ENCODE results near the gene CEP120.
"Not testable (repeated sequence)": the region's sequence is repeated elsewhere in the genome, so short reads cannot be mapped to it uniquely, and the experiment has no call there.

Gene CEP120

DNA sequence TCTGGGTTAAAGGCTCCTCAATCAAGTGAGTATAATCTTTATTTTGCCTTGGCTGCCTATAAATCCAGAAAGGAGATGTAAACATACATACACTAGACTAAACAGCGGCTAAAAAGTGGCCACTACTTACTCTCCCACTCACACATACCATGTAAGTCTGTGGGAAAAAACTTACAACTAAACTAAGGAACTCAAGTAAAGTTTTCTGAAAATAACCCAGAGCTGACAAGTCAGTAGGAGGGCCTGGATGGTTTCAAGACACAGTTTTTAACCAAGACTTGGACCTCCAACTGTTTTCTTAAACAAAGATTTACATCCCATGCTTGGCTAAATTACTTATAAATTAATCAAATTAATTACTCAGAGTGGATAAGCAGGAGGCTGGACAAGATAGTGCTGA is 64.5 kb downstream of the CEP120 start:
- H3K4me1 Mint-ChIP-seq (ENCODE audit: low read depth in 2 of 2) = peaks cover 0 to 2% of the 10 kb centered on the region in 2 donors
- DNase-seq (no peak), ATAC-seq (replicated peaks) (no peak)
- no peak overlapping the region for H3K27ac Mint-ChIP-seq
- no peaks in the 10 kb centered on the region for H3K9me3 Mint-ChIP-seq
- no peak overlapping the region for H3K4me3 Mint-ChIP-seq
- H3K36me3 Mint-ChIP-seq (ENCODE audit: insufficient read depth) = peaks cover 27% of the 10 kb centered on the region
- no peaks in the 10 kb centered on the region for H3K27me3 Mint-ChIP-seq

- no peaks in the 10 kb centered on the region for H3K27me3 Mint-ChIP-seq
- peaks cover 24% of the 10 kb centered on the region for H3K36me3 Mint-ChIP-seq (ENCODE audit: insufficient read depth)
- no peaks in the 10 kb centered on the region for H3K9me3 Mint-ChIP-seq
These were observed 64.9 kb downstream of the CEP120 start for GRCh38 chr5:123358304-123358703.

DNA sequence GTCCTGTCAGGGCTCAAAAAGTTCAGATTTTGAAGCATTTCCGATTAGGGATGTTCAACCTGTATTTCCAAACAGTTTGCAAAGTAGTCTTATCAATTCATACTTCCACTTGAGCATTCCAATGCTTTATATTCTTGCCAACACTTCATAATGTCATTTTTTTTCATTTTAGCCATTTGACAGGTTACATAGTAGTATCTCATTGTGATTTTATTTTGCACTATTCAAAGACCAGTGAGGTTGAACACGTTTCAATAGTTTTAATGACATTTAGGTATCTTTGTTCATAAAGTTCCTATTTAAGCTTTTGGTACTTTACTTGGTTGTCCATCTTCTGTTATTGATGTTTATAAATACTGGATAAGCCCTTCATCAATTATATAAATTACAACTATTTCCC is 71.4 kb downstream of the CEP120 start:
- H3K27me3 Mint-ChIP-seq = no peaks in the 10 kb centered on the region

More at GRCh38 chr5:123358304-123358703, 64.9 kb downstream of the CEP120 start:
- Mint-ChIP-seq H3K4me3 (no peak overlapping the region), H3K27ac (no peak overlapping the region), H3K4me1 (ENCODE audit: low read depth in 2 of 2) (peaks cover 0 to 2% of the 10 kb centered on the region in 2 donors)
- ATAC-seq (replicated peaks) = no peak
- no peak for DNase-seq

GRCh38 chr5:123351240-123351639 is 72.0 kb downstream of the CEP120 start:
- Mint-ChIP-seq H3K9me3 (no peaks in the 10 kb centered on the region), H3K4me1 (ENCODE audit: low read depth in 2 of 2) (no peaks in the 10 kb centered on the region), H3K27ac (no peak overlapping the region), H3K4me3 (no peak overlapping the region), H3K36me3 (ENCODE audit: insufficient read depth) (peaks cover 28% of the 10 kb centered on the region), H3K27me3 (no peaks in the 10 kb centered on the region)
- DNase-seq = no peak
- no peak for ATAC-seq (replicated peaks)

More for the DNA sequence above, 71.4 kb downstream of the CEP120 start:
- no peaks in the 10 kb centered on the region for H3K4me1 Mint-ChIP-seq (ENCODE audit: low read depth in 2 of 2)
- no peaks in the 10 kb centered on the region for H3K9me3 Mint-ChIP-seq
- H3K4me3 Mint-ChIP-seq = no peak overlapping the region
- DNase-seq (no peak), ATAC-seq (replicated peaks) (no peak)
- H3K36me3 Mint-ChIP-seq (ENCODE audit: insufficient read depth) = peaks cover 24% of the 10 kb centered on the region
- no peak overlapping the region for H3K27ac Mint-ChIP-seq

DNA sequence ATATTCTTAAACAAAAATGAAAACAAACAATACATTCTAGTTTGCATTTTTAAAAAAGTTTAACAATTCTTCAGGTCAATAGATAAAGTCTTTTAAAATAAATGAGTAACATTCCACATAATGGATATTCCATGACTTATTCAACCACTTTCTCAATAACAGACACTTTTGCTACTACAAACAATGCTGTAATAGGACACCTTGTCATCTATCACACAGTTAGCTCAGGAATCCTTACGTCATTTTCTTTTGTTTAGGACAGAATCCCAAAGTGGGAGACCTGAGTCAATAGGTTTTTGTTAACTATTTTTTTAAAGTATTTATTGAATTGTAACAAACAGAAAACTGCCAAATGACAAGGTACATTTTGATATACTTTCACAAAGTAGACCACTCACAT is 72.5 kb downstream of the CEP120 start:
- Mint-ChIP-seq H3K9me3 (no peaks in the 10 kb centered on the region), H3K27me3 (no peaks in the 10 kb centered on the region), H3K36me3 (ENCODE audit: insufficient read depth) (peaks cover 28% of the 10 kb centered on the region), H3K4me3 (no peak overlapping the region), H3K27ac (no peak overlapping the region), H3K4me1 (ENCODE audit: low read depth in 2 of 2) (no peaks in the 10 kb centered on the region)
- DNase-seq (no peak), ATAC-seq (replicated peaks) (no peak)

- H3K9me3 Mint-ChIP-seq = no peaks in the 10 kb centered on the region
- no peaks in the 10 kb centered on the region for H3K27me3 Mint-ChIP-seq
- DNase-seq (no peak), ATAC-seq (replicated peaks) (no peak)
- H3K4me3 Mint-ChIP-seq = no peak overlapping the region
- H3K27ac Mint-ChIP-seq = no peak overlapping the region
- no peaks in the 10 kb centered on the region for H3K4me1 Mint-ChIP-seq (ENCODE audit: low read depth in 2 of 2)
- peaks cover 28% of the 10 kb centered on the region for H3K36me3 Mint-ChIP-seq (ENCODE audit: insufficient read depth)
These were observed 78.3 kb downstream of the CEP120 start for GRCh38 chr5:123344816-123345426.

DNA sequence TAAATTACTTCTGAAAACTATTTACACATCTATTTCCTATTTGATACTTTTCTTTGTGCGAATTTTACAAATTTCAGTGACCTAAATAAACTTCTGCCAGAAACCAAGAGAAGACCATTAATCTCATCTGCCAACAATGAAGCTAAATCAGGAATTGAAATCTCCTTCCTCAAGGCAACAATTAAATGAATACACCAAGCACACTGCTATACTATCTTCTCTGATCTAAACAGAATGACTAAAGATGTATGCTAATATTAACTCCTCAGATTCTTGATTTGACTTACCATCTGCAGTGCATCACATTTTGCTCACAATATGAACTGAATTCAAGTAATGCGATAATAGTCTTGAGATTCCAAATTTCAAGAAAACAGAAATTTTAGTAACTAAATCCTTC is 82.3 kb downstream of the CEP120 start:
- Mint-ChIP-seq H3K27me3 (peaks cover 0 to 5% of the 10 kb centered on the region in 2 donors), H3K4me3 (no peak overlapping the region), H3K9me3 (no peaks in the 10 kb centered on the region), H3K27ac (no peak overlapping the region), H3K36me3 (ENCODE audit: insufficient read depth) (peaks cover 3% of the 10 kb centered on the region), H3K4me1 (ENCODE audit: low read depth in 2 of 2) (no peaks in the 10 kb centered on the region)
- no peak for ATAC-seq (replicated peaks)
- no peak for DNase-seq

GRCh38 chr5:123308377-123308776 is 114.8 kb downstream of the CEP120 start:
- not testable (repeated sequence) for H3K36me3 Mint-ChIP-seq (ENCODE audit: insufficient read depth); H3K4me1 Mint-ChIP-seq (ENCODE audit: low read depth in 2 of 2); H3K4me3 Mint-ChIP-seq; H3K27ac Mint-ChIP-seq; ATAC-seq (replicated peaks); H3K9me3 Mint-ChIP-seq; DNase-seq
- peaks cover 0 to 17% of the 10 kb centered on the region in 2 donors for H3K27me3 Mint-ChIP-seq

DNA sequence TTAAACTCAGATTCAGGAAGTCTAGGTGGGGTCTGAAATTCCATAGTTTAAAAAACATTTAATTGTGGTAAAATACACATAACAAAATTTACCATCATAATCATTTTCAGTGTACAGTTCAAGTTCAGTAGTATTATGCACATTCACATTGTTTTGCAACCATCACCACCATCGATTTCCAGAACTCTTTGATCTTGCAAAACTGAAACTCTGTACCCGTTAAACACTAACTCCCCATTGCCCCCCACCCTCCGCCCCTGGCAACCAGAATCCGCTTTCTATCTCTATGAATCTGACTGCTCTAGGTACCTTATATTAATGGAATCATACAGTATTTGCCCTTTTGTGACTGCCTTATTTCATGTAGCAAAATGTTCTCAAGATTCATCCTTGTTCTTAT is 117.5 kb downstream of the CEP120 start:
- ATAC-seq (replicated peaks) (no peak), DNase-seq (no peak)
- H3K36me3 Mint-ChIP-seq (ENCODE audit: insufficient read depth) = no peaks in the 10 kb centered on the region
- no peak overlapping the region for H3K27ac Mint-ChIP-seq
- peaks cover 0 to 17% of the 10 kb centered on the region in 2 donors for H3K27me3 Mint-ChIP-seq
- no peaks in the 10 kb centered on the region for H3K9me3 Mint-ChIP-seq
- no peak overlapping the region for H3K4me3 Mint-ChIP-seq
- peaks cover 0 to 1% of the 10 kb centered on the region in 2 donors for H3K4me1 Mint-ChIP-seq (ENCODE audit: low read depth in 2 of 2)

DNA sequence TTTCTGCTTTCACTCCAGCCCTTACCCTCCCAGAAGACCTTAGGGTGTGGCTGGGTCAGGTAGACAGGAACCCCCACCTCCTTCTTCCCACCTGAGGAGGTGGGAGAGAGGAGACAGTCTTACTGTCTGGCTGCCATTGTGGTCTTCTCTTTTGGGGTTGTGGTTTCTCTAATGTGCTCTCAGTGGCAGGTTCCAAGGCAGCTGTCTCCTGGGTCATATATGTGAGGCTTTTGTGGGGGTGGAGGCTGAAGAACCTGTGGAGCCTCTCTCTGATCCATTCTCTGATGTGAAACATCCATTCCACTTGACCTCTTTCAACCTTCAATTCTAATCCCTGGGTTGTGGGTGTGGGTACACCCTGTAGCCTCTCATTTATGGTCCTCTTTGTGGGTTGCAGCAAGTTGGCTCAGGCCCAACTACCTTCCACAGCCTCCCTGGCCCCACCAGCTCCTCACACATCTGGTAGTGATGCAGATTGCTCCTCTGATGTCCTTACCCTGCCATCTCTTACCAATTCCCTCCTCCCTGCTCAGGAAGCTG is 118.4 kb downstream of the CEP120 start:
- peaks cover 5 to 22% of the 10 kb centered on the region in 2 donors for H3K27me3 Mint-ChIP-seq
- peaks cover 0 to 1% of the 10 kb centered on the region in 2 donors for H3K4me1 Mint-ChIP-seq (ENCODE audit: low read depth in 2 of 2)
- H3K36me3 Mint-ChIP-seq (ENCODE audit: insufficient read depth) = no peaks in the 10 kb centered on the region
- ATAC-seq (replicated peaks) = no peak
- no peaks in the 10 kb centered on the region for H3K9me3 Mint-ChIP-seq
- no peak for DNase-seq
- no peak overlapping the region for H3K4me3 Mint-ChIP-seq
- H3K27ac Mint-ChIP-seq = no peak overlapping the region

DNA sequence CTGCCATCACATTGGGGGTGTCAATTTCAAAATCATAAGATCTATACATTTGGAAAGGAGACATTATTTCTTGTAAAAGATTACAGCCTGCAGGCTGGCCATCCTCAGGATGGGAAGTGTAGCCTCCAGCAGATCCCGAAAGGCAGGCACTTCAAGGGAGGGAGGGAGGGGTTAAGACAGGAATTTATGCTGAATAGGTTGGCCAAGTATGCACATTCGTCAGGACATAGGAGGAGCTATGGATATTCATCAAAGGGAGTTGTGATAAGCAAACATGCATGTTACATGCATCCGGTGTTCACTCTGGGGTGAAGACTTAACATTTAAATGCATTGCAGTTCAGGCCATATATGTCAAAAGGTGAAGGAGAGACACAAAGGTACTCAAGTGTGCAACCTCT is 119.4 kb downstream of the CEP120 start:
- H3K9me3 Mint-ChIP-seq = no peaks in the 10 kb centered on the region

GRCh38 chr5:123300266-123300665 is 122.9 kb downstream of the CEP120 start:
- Mint-ChIP-seq H3K27ac (no peak overlapping the region), H3K9me3 (no peaks in the 10 kb centered on the region), H3K27me3 (peaks cover 11 to 18% of the 10 kb centered on the region in 2 donors), H3K4me1 (ENCODE audit: low read depth in 2 of 2) (peaks cover 0 to 1% of the 10 kb centered on the region in 2 donors), H3K4me3 (no peak overlapping the region), H3K36me3 (ENCODE audit: insufficient read depth) (no peaks in the 10 kb centered on the region)
- DNase-seq (no peak), ATAC-seq (replicated peaks) (no peak)

More for the DNA sequence above, 119.4 kb downstream of the CEP120 start:
- H3K36me3 Mint-ChIP-seq (ENCODE audit: insufficient read depth) = no peaks in the 10 kb centered on the region
- ATAC-seq (replicated peaks) = no peak
- H3K4me3 Mint-ChIP-seq = no peak overlapping the region
- no peak for DNase-seq
- peaks cover 11 to 28% of the 10 kb centered on the region in 2 donors for H3K27me3 Mint-ChIP-seq
- peaks cover 0 to 1% of the 10 kb centered on the region in 2 donors for H3K4me1 Mint-ChIP-seq (ENCODE audit: low read depth in 2 of 2)
- no peak overlapping the region for H3K27ac Mint-ChIP-seq

- Mint-ChIP-seq H3K9me3 (no peaks in the 10 kb centered on the region), H3K27me3 (peaks cover 11% of the 10 kb centered on the region in 2 donors), H3K4me1 (ENCODE audit: low read depth in 2 of 2) (no peaks in the 10 kb centered on the region), H3K4me3 (no peak overlapping the region), H3K36me3 (ENCODE audit: insufficient read depth) (no peaks in the 10 kb centered on the region), H3K27ac (no peak overlapping the region)
- DNase-seq (no peak), ATAC-seq (replicated peaks) (no peak)
These were observed 124.1 kb downstream of the CEP120 start for GRCh38 chr5:123299136-123299535.

DNA sequence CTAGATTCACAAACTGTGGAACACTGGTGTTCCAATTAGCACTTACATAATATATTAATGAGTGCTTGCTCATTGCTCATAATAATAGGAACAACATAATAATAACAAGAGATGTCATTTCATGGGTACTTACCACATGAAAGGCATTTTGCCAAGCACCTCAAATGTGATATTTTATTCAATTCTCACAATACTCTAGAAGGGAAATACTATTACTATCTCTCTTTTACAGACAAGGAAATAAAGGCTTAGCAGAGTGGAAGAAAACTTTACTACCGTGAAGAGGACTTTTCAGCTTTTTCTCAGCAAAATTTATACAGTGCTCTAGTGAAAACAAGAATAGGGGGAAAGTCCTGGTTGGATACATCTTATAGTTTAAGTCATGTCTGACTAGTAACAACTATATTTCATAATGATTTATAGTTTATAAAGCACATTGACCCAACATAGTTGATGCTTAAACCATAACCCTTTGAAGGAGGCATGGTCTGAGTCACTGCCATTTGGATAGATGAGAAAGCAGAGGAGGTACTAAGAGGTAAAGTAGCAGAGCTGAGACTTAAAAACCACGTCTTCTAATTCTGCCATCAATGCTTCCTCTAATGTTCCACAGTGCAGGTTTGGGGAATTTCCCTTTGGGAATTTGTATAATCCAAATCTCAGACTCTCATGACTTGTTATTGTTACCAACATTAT is 124.7 kb downstream of the CEP120 start:
- DNase-seq = no peak
- Mint-ChIP-seq H3K27me3 (peaks cover 11 to 17% of the 10 kb centered on the region in 2 donors), H3K4me1 (ENCODE audit: low read depth in 2 of 2) (no peaks in the 10 kb centered on the region), H3K9me3 (no peaks in the 10 kb centered on the region), H3K27ac (no peak overlapping the region), H3K4me3 (no peak overlapping the region), H3K36me3 (ENCODE audit: insufficient read depth) (no peaks in the 10 kb centered on the region)
- ATAC-seq (replicated peaks) = no peak
